Midbrain (tissue), 1 donor: ENCODE data around the gene SPANXD.
"Not testable (repeated sequence)": the region's sequence is repeated elsewhere in the genome, so short reads cannot be mapped to it uniquely, and the experiment has no call there.

ENCODE experiments used
- DNase-seq: peaks from one replicate; lab custom pipeline; 2025; lab: John Stamatoyannopoulos, UW

The SPANXD gene

GRCh38 chrX:141698639-141699038 lies at the start of gene SPANXD:
TSS of gene SPANXD (minus strand) at chrX:141698739. CDS start at chrX:141698405, 334 bp downstream.
- DNase-seq: not testable (repeated sequence)

GRCh38 chrX:141742666-141743065 lies 44.1 kb upstream of the SPANXD start:
- no peak for DNase-seq

DNA sequence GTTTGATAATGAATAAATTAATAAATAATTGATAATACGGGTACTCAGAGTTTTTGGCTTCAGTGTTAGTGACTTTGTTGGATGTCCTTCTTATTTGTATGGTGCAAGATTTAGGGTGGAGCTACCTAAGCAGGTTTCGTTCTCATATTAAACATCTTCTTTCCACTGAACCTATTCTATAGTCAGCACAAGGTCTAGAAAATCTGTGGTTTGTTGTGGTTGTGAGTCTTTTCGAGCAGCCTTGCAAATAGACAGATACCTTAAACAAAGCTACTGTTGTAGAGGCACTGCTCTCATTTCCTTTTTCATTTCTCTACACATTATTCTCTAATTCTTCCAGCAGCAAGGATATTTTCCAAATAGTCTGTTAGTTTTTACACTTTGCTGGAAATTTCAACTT lies 38.1 kb upstream of the SPANXD start:
- DNase-seq: no peak

GRCh38 chrX:141733371-141733770 lies 34.8 kb upstream of the SPANXD start:
- DNase-seq: no peak

DNA sequence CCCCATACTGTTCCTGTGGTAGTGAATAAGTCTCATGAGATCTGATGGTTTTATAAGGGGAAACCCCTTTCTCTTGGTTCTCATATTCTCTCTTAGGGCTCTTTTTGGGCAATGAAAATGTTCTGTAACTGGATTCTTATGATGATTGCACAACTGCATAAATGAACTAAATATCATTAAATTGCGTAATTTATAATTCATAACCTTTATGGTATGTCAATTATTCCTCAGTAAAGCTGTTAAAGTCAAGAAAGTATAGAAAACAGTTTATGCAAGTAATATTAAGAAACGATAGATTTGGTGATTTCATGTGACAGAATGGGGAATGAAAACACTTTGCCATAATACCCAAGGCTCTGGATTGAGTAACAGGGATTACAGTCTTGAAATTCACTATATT lies 33.5 kb upstream of the SPANXD start:
- DNase-seq: no peak

DNA sequence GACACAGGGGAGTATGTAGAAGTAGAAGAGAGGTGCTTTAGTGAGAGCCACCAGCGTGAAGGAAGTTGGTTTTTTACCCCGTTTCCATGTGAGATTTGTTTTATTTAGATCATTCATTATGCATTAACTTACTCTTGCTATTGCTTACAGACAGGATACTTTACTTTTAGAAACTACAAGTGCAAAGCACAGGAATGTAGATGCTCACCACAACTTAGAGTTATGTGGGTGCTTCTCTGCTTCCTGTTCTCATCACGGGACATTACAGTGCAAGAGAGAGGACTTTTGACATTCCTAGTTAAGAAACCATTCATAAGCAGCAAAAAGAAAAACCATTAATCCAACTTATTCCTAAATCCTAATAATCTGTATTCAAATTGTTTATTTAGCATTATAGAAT lies 25.6 kb upstream of the SPANXD start:
- DNase-seq: no peak

GRCh38 chrX:141714680-141715079 lies 16.1 kb upstream of the SPANXD start:
- no peak for DNase-seq

GRCh38 chrX:141701072-141701471 lies 2.5 kb upstream of the SPANXD start:
- DNase-seq: no peak

- DNase-seq: no peak
These were observed 24.6 kb downstream of the SPANXD start for GRCh38 chrX:141673946-141674345.

DNA sequence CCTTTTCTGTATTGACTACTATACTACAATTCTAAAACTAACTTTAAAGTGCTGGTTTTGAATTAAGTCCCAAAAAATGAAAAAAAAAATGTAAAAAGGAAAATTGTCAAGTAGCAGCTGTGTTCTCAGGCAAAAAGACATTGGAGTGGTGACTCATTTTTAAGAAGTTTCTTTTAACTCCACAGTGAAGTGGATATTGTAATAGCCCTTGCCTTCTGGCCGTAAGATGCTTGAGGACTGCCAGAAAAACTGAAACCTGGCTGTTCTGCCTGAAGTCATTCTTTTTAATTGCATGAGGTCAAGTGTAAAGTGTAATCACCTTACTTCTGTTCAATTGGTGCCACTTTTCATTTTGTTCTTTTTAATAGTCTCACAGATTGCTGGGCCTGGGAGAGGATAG lies 28.9 kb downstream of the SPANXD start:
- no peak for DNase-seq

DNA sequence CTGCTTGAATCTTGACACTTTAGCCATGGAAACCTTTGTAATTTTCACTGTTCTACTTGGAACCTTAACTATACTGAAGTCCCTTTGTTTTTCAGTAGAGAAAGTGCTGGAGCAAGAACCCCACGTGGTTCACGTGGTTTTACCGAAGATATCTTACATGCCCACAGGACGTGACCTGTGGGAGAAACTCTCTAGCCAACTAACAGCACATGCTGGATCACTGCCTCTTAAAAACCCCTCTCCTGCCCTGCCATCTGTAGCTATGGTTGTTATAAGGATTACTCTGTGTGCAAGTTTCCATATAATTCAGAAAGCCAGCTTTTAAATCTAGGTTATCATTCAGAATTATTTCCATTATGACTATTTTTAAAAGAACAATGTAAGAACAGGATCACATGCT lies 30.2 kb downstream of the SPANXD start:
- no peak for DNase-seq

DNA sequence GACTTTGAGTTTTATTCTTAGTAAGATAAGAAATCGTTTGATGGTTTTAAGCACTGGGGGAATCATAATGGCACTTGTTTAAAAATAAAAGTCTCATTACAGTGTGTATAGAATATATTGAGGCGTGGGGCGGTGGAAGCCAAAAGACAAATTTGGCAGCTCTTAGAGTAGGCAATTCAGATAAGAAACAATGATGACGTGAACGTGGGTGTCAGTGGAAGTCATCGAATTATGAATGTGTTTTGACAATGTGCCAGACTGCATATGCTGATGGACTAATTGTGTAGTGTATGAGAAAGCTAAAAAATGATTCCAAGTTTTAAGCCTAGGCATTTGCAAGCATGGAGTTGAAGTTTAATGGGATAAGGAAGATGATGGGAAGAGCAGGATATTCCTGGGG lies 35.8 kb downstream of the SPANXD start:
- DNase-seq: no peak

DNA sequence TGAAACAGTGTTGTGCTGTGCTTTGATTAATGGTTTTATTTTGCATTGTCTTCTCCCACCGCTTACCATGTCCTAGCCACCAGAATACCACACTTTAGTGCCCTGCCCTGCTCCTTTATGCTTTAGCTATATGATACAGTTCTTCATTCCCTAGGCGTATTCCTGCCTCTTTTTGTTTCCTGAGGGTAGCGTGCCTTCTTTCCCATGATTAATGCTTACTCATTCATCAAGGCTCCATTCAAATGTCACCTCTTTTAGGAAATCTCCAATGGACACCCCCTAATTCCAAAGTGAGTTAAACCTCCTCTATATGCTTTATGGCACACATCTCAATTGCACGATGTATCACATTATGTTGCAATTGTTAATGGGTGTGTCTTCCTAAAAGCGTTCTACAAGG lies 46.3 kb downstream of the SPANXD start:
- DNase-seq: no peak
